Measurements from ENCODE around the gene NEDD9.

NEDD9 gene

GRCh38 chr6:11213422-11214021 is 18.9 kb downstream of the NEDD9 start:
- Histone ChIP-seq H3K4me3 (no peak overlapping the region), H3K9me3 (no peaks in the 10 kb centered on the region), H3K36me3 (replicated peaks) (peaks cover 69% of the 10 kb centered on the region), H3K27me3 (ENCODE audit: low read depth) (no peaks in the 10 kb centered on the region), H3K4me1 (peaks cover 35% of the 10 kb centered on the region)
- no peak for DNase-seq (ENCODE audit: low spot score in 2 of 2)
- in situ Hi-C loops (cut with MboI; ENCODE audit: low sequenced_read_pairs) = no loop called here

- in situ Hi-C loops (cut with MboI; ENCODE audit: low sequenced_read_pairs) = no loop called here
- peaks cover 35% of the 10 kb centered on the region for H3K4me1 ChIP-seq
Observed at GRCh38 chr6:11212664-11213063, 19.8 kb downstream of the NEDD9 start.

GRCh38 chr6:11211254-11211653 is 21.2 kb downstream of the NEDD9 start:
- Histone ChIP-seq H3K9me3 (no peaks in the 10 kb centered on the region), H3K4me3 (no peak overlapping the region), H3K27me3 (ENCODE audit: low read depth) (no peaks in the 10 kb centered on the region), H3K4me1 (peaks cover 35% of the 10 kb centered on the region), H3K36me3 (replicated peaks) (peaks cover 82% of the 10 kb centered on the region)
- in situ Hi-C loops (cut with MboI; ENCODE audit: low sequenced_read_pairs) = no loop called here
- no peak for DNase-seq (ENCODE audit: low spot score in 2 of 2)

More at GRCh38 chr6:11212664-11213063, 19.8 kb downstream of the NEDD9 start:
- H3K36me3 ChIP-seq (replicated peaks) = peaks cover 73% of the 10 kb centered on the region
- no peaks in the 10 kb centered on the region for H3K27me3 ChIP-seq (ENCODE audit: low read depth)
- H3K9me3 ChIP-seq = no peaks in the 10 kb centered on the region
- no peak overlapping the region for H3K4me3 ChIP-seq
- DNase-seq (ENCODE audit: low spot score in 2 of 2) = no peak

GRCh38 chr6:11210386-11211138 is 21.9 kb downstream of the NEDD9 start:
- no peak overlapping the region for H3K4me3 ChIP-seq
- no peaks in the 10 kb centered on the region for H3K27me3 ChIP-seq (ENCODE audit: low read depth)
- H3K9me3 ChIP-seq = no peaks in the 10 kb centered on the region
- peaks cover 79% of the 10 kb centered on the region for H3K36me3 ChIP-seq (replicated peaks)
- in situ Hi-C loops (cut with MboI; ENCODE audit: low sequenced_read_pairs) = no loop called here
- peaks cover 35% of the 10 kb centered on the region for H3K4me1 ChIP-seq
- DNase-seq (ENCODE audit: low spot score in 2 of 2) = peak in 1 of 2 experiments; percentile 74

DNA sequence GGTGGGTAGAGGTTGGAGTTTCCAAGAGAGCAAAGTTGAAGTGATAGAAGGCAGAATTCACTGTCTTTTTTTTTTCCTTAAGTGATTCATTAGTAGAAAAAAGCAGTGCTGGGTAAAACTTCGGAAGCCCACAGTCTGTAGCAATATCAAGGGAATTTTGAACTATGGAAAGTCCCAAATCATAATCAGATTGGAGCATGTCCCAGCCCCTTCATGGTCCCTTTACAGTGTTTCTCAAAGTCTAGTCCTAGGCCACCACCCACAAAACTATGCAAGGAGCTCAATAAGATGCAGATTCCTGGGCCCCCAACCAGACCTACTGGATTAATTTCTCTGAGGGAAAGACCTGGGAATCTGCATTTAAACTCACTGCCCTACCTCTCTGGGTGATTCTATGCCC is 22.6 kb downstream of the NEDD9 start:
- H3K27me3 ChIP-seq (ENCODE audit: low read depth) = no peaks in the 10 kb centered on the region
- H3K4me3 ChIP-seq = no peak overlapping the region
- DNase-seq (ENCODE audit: low spot score in 2 of 2) = no peak
- peaks cover 35% of the 10 kb centered on the region for H3K4me1 ChIP-seq
- H3K36me3 ChIP-seq (replicated peaks) = peaks cover 82% of the 10 kb centered on the region
- in situ Hi-C loops (cut with MboI; ENCODE audit: low sequenced_read_pairs) = no loop called here
- no peaks in the 10 kb centered on the region for H3K9me3 ChIP-seq

DNA sequence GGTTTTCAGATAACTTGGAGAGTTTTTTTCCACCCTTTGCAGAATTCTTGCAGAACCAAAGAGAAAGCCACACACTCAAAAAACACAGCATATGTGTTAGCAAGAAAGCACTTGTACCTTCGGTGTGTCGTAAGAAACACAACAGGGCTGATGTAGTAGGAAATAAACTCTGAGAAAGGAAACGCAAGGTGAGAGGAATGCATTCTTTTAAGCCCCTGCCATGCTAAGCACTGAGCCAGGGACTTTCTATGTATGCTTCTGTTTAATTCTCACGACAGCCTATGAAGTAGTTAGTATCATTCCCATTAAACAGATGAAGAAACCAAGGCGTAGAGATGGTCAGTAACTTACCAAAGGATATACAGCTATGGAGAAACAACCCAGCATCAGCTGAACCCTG is 23.1 kb downstream of the NEDD9 start:
- H3K4me3 ChIP-seq = no peak overlapping the region
- no peaks in the 10 kb centered on the region for H3K27me3 ChIP-seq (ENCODE audit: low read depth)
- DNase-seq (ENCODE audit: low spot score in 2 of 2) = no peak
- H3K36me3 ChIP-seq (replicated peaks) = peaks cover 79% of the 10 kb centered on the region
- H3K9me3 ChIP-seq = no peaks in the 10 kb centered on the region
- peaks cover 35% of the 10 kb centered on the region for H3K4me1 ChIP-seq
- in situ Hi-C loops (cut with MboI; ENCODE audit: low sequenced_read_pairs) = no loop called here

DNA sequence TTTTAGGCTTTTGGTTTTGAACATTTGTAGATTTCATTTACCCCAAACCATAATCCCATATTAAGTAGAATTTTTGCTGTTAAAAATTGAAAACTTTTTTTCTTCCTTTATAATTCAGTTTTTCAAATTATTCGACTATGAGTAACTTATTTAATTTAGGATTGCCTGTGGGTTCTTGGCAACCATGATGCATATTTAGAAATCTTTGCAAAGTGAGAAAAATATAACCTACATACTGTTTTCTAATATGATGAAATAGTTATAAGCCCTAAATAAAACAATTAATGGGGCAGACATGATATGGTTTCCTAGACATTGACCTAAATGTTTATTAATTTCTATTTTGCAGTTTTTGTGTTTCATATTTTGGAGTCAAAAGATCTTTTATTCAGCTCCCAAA is 23.6 kb downstream of the NEDD9 start:
- Histone ChIP-seq H3K4me1 (peaks cover 35% of the 10 kb centered on the region), H3K36me3 (replicated peaks) (peaks cover 83% of the 10 kb centered on the region), H3K9me3 (no peaks in the 10 kb centered on the region), H3K27me3 (ENCODE audit: low read depth) (no peaks in the 10 kb centered on the region), H3K4me3 (no peak overlapping the region)
- no peak for DNase-seq (ENCODE audit: low spot score in 2 of 2)
- in situ Hi-C loops (cut with MboI; ENCODE audit: low sequenced_read_pairs) = no loop called here

- Histone ChIP-seq H3K4me1 (peaks cover 33% of the 10 kb centered on the region), H3K9me3 (no peaks in the 10 kb centered on the region), H3K36me3 (replicated peaks) (peaks cover 84% of the 10 kb centered on the region), H3K4me3 (no peak overlapping the region), H3K27me3 (ENCODE audit: low read depth) (no peaks in the 10 kb centered on the region)
- in situ Hi-C loops (cut with MboI; ENCODE audit: low sequenced_read_pairs) = no loop called here
- DNase-seq (ENCODE audit: low spot score in 2 of 2) = no peak
Observed at GRCh38 chr6:11208267-11208666, 24.2 kb downstream of the NEDD9 start.

DNA sequence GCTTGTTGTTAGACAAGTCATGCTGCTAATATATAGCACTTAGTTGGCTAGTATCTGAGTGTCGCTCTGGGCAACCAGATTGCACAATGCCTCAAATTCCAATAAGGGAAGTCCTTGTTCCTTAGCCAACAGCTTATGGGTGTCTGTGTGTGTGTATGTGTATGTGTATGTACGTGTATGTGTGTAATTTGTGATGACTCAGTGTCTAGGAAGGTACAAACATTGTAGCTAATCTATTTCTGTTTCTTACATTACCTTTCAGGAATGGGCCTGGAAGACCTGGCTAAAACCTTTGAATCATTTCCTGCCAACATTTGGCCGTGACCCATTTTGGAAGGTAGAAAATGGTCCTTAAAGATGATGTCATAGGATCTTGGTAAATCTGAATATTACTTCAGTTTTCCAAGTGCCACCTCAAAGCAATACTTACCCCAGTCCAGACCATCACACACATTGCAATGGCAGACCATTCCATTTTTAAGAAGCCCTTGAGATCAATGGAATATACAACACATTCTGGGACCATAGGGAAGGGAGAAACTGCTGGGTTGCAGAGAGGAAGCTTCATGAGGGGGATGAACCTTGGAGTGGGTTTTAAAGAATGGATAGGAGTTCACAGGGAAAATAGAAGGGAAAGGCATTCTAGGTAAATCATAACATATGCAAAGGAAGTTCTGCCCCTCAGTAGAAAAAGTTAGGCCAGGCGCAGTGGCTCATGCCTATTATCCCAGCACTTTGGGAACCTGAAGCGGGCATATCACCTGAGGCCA is 25.1 kb downstream of the NEDD9 start:
- no peaks in the 10 kb centered on the region for H3K27me3 ChIP-seq (ENCODE audit: low read depth)
- in situ Hi-C loops (cut with MboI; ENCODE audit: low sequenced_read_pairs) = no loop called here
- H3K9me3 ChIP-seq = no peaks in the 10 kb centered on the region
- H3K4me1 ChIP-seq = peaks cover 27% of the 10 kb centered on the region
- H3K36me3 ChIP-seq (replicated peaks) = peaks cover 84% of the 10 kb centered on the region
- DNase-seq (ENCODE audit: low spot score in 2 of 2) = no peak
- no peak overlapping the region for H3K4me3 ChIP-seq

GRCh38 chr6:11206576-11206975 is 25.9 kb downstream of the NEDD9 start:
- no peak for DNase-seq (ENCODE audit: low spot score in 2 of 2)
- H3K4me3 ChIP-seq = no peak overlapping the region
- no peaks in the 10 kb centered on the region for H3K27me3 ChIP-seq (ENCODE audit: low read depth)
- in situ Hi-C loops (cut with MboI; ENCODE audit: low sequenced_read_pairs) = no loop called here
- H3K9me3 ChIP-seq = no peaks in the 10 kb centered on the region
- H3K4me1 ChIP-seq = peaks cover 21% of the 10 kb centered on the region
- peaks cover 79% of the 10 kb centered on the region for H3K36me3 ChIP-seq (replicated peaks)

GRCh38 chr6:11204794-11205366 is 27.6 kb downstream of the NEDD9 start:
- no peak overlapping the region for H3K4me3 ChIP-seq
- H3K9me3 ChIP-seq = no peaks in the 10 kb centered on the region
- H3K4me1 ChIP-seq = peaks cover 4% of the 10 kb centered on the region
- H3K36me3 ChIP-seq (replicated peaks) = peaks cover 81% of the 10 kb centered on the region
- no peaks in the 10 kb centered on the region for H3K27me3 ChIP-seq (ENCODE audit: low read depth)
- in situ Hi-C loops (cut with MboI; ENCODE audit: low sequenced_read_pairs) = no loop called here
- no peak for DNase-seq (ENCODE audit: low spot score in 2 of 2)

DNA sequence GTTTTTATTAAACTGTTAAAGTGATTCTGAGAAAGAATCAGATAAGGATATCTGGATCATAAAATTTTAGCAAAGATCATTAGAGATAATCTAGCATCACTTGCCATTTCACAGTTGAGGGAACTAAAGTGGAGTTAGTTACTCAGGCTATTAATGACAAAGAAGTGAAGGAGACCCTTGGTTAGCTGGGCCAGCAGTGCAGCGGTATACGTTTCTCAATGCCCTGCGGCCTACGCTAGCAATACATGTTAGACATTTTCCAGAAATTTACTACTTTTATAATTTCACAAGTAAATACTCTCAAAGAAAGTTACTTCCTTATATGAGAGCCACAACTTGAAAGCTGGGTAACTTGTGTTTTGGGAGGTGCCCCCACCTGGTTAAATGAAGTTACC is 28.5 kb downstream of the NEDD9 start:
- H3K4me1 ChIP-seq = peaks cover 4% of the 10 kb centered on the region
- H3K36me3 ChIP-seq (replicated peaks) = peaks cover 78% of the 10 kb centered on the region
- H3K4me3 ChIP-seq = no peak overlapping the region
- no peaks in the 10 kb centered on the region for H3K27me3 ChIP-seq (ENCODE audit: low read depth)
- no peaks in the 10 kb centered on the region for H3K9me3 ChIP-seq
- no peak for DNase-seq (ENCODE audit: low spot score in 2 of 2)
- in situ Hi-C loops (cut with MboI; ENCODE audit: low sequenced_read_pairs) = no loop called here

DNA sequence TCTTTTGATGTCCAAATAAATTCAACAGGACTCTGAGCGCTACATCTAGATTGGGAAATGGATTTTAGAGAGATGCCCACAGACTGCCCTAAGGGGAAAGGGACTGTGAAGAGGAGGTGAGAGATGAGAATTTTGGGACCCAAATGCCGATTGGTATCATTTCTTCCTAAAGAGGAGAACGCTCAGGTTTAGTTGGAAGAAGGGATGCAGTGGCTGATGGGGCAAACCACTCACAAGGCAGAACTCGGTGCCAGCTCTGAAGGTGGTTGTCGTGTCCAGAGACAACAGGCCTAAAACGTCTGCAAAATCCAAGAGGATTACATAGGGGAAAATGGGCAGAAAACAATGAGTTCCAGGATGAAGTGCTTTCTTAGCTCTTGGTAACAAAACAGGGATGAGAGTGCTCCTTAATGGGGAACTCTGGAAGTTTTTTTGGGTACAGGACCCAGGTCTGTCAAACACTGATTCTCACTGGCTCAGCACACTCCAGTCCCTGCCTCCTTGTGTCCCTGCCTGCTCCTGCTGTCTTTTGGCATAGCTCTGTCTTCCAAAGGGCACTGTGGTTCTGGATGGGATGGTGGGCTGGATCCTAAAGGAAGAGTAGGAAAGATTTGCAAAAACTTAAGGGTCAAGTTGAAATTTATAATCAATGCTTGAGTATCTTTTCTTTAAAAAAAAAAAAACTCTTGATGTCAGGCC is 29.0 kb downstream of the NEDD9 start:
- H3K9me3 ChIP-seq = no peaks in the 10 kb centered on the region
- no peak overlapping the region for H3K4me3 ChIP-seq
- H3K27me3 ChIP-seq (ENCODE audit: low read depth) = no peaks in the 10 kb centered on the region
- H3K36me3 ChIP-seq (replicated peaks) = peaks cover 76% of the 10 kb centered on the region
- no peak for DNase-seq (ENCODE audit: low spot score in 2 of 2)
- in situ Hi-C loops (cut with MboI; ENCODE audit: low sequenced_read_pairs) = no loop called here
- peaks cover 8% of the 10 kb centered on the region for H3K4me1 ChIP-seq
